Activated CD8-positive, alpha-beta memory T cell treated with anti-CD3 and anti-CD28 coated beads, Interleukin-2, amount 10 ng/mL, durations not matched to agents 7 days and 5 days (primary cell): ENCODE results near the gene MFAP1. TPM values are rescaled to one million over a fixed set of nuclear protein-coding genes. Genes with fewer than 3 reads are reported as not detected.

ENCODE experiments used
- ATAC-seq: fragments of 150-1000 bp; cut with Tn5 transposase; one replicate; pipeline ENCODE4 v1.10.0; 2021; ENCODE audit warnings: moderate library complexity
- CTCF ChIA-PET: fragments of 350-600 bp; sonication (Branson Sonifier 250); formaldehyde crosslinking; loops from one replicate; lab custom pipeline; 2021; ENCODE audit warnings: antibody characterized with exemption; lab: Charles Lee
- DNase-seq: peaks from one replicate; pipeline ENCODE4 v3.0.0-alpha.2; 2020
- H3K27ac Mint-ChIP-seq: one replicate; pipeline ENCODE4 v1.8.0; 2021; ENCODE audit warnings: mild to moderate bottlenecking, mixed read lengths
- H3K27me3 Mint-ChIP-seq: one replicate; pipeline ENCODE4 v1.8.0; 2021; ENCODE audit warnings: mixed read lengths
- H3K36me3 Mint-ChIP-seq: one replicate; pipeline ENCODE4 v1.8.0; 2021; ENCODE audit warnings: mild to moderate bottlenecking, mixed read lengths
- H3K4me1 Mint-ChIP-seq: one replicate; pipeline ENCODE4 v1.8.0; 2021; ENCODE audit warnings: mixed read lengths
- H3K4me3 Mint-ChIP-seq: one replicate; pipeline ENCODE4 v1.8.0; 2021; ENCODE audit warnings: mild to moderate bottlenecking, moderate library complexity, mixed read lengths
- H3K9me3 Mint-ChIP-seq: one replicate; pipeline ENCODE4 v1.8.0; 2022; ENCODE audit warnings: low read depth, mixed read lengths
- total RNA-seq, 2 experiments: library from RNA; stranded (reverse); gene quantifications; one replicate each; pipeline ENCODE4 v1.2.3, GENCODE V29; 2021

The MFAP1 gene
- total RNA-seq, 2 experiments from 2014 or later = 34.1 to 46.5 TPM

- peaks cover 25% of the 10 kb centered on the region for H3K27me3 Mint-ChIP-seq
- H3K4me3 Mint-ChIP-seq = no peak overlapping the region
- peaks cover 1% of the 10 kb centered on the region for H3K36me3 Mint-ChIP-seq
- no peaks in the 10 kb centered on the region for H3K9me3 Mint-ChIP-seq
- ATAC-seq (no peak), DNase-seq (no peak)
- H3K4me1 Mint-ChIP-seq = peaks cover 19% of the 10 kb centered on the region
- CTCF ChIA-PET = no interaction called here
- H3K27ac Mint-ChIP-seq = no peak overlapping the region
Observed at GRCh38 chr15:43779016-43779415, 45.5 kb downstream of the MFAP1 start.

GRCh38 chr15:43777267-43777914 lies 47.1 kb downstream of the MFAP1 start:
- DNase-seq (peak; percentile 84), ATAC-seq (peak; percentile 77)
- peak overlapping the region; percentile 81 for H3K4me3 Mint-ChIP-seq
- peaks cover 6% of the 10 kb centered on the region for H3K36me3 Mint-ChIP-seq
- CTCF ChIA-PET = interaction anchor here (0.9 to 3.8 kb wide), 14 partner anchors 9 to 406 kb away, joined by 3 to 39 read pairs (median 4); partner anchors contain the start of genes HYPK, SERF2 and SERINC4
- peak overlapping the region; percentile 80 for H3K27ac Mint-ChIP-seq
- H3K4me1 Mint-ChIP-seq = peaks cover 19% of the 10 kb centered on the region
- peaks cover 23% of the 10 kb centered on the region for H3K27me3 Mint-ChIP-seq
- H3K9me3 Mint-ChIP-seq = no peaks in the 10 kb centered on the region

GRCh38 chr15:43776718-43777266 lies 47.7 kb downstream of the MFAP1 start, which contains the start of gene ELL3:
ELL3 (minus strand) TSS chr15:43776966; CDS start chr15:43776901, 65 bp downstream.
- Mint-ChIP-seq H3K4me3 (peak within 1 kb of the TSS; percentile 81), H3K27me3 (peaks cover 18% of the 10 kb centered on the region), H3K4me1 (peaks cover 19% of the 10 kb centered on the region), H3K36me3 (peaks cover 11% of the 10 kb centered on the region), H3K27ac (peak within 1 kb of the TSS; percentile 80), H3K9me3 (no peaks in the 10 kb centered on the region)
- ATAC-seq = peak; percentile 78
- DNase-seq = peak; percentile 76
- CTCF ChIA-PET = interaction anchor here (0.9 to 3.8 kb wide), 14 partner anchors 8 to 405 kb away, joined by 3 to 39 read pairs (median 4); partner anchors contain the start of genes HYPK, SERF2 and SERINC4

- peaks cover 18% of the 10 kb centered on the region for H3K27me3 Mint-ChIP-seq
- peak; percentile 46 for DNase-seq
- H3K27ac Mint-ChIP-seq = peak overlapping the region; percentile 11
- CTCF ChIA-PET = interaction anchor here (0.9 to 3.8 kb wide), 12 partner anchors 7 to 400 kb away, joined by 3 to 39 read pairs (median 6); partner anchors contain the start of genes HYPK, SERF2 and SERINC4
- peaks cover 19% of the 10 kb centered on the region for H3K4me1 Mint-ChIP-seq
- peak; percentile 9 for ATAC-seq
- H3K36me3 Mint-ChIP-seq = peaks cover 15% of the 10 kb centered on the region
- H3K4me3 Mint-ChIP-seq = peak overlapping the region; percentile 81
- no peaks in the 10 kb centered on the region for H3K9me3 Mint-ChIP-seq
Observed at GRCh38 chr15:43776101-43776717, 48.3 kb downstream of the MFAP1 start.

- Mint-ChIP-seq H3K27me3 (peaks cover 11% of the 10 kb centered on the region), H3K4me1 (peaks cover 19% of the 10 kb centered on the region), H3K9me3 (no peaks in the 10 kb centered on the region), H3K36me3 (peaks cover 21% of the 10 kb centered on the region), H3K4me3 (no peak overlapping the region), H3K27ac (no peak overlapping the region)
- ATAC-seq = no peak
- CTCF ChIA-PET = interaction anchor here (2.3 to 3.8 kb wide), 2 partner anchors 10 to 15 kb away, joined by 10 to 39 read pairs; partner anchors contain the start of gene SERF2
- no peak for DNase-seq
Observed at GRCh38 chr15:43775411-43775965, 49.0 kb downstream of the MFAP1 start.

- CTCF ChIA-PET = no interaction called here
- no peak for ATAC-seq
Observed at GRCh38 chr15:43774062-43774461, 50.4 kb downstream of the MFAP1 start.

GRCh38 chr15:43772624-43773023 lies 51.9 kb downstream of the MFAP1 start:
- Mint-ChIP-seq H3K4me3 (no peak overlapping the region), H3K4me1 (peaks cover 9% of the 10 kb centered on the region), H3K36me3 (peaks cover 45% of the 10 kb centered on the region), H3K27me3 (no peaks in the 10 kb centered on the region), H3K9me3 (no peaks in the 10 kb centered on the region), H3K27ac (no peak overlapping the region)
- CTCF ChIA-PET = no interaction called here
- DNase-seq (no peak), ATAC-seq (no peak)

More at GRCh38 chr15:43774062-43774461, 50.4 kb downstream of the MFAP1 start:
- Mint-ChIP-seq H3K4me3 (no peak overlapping the region), H3K4me1 (peaks cover 17% of the 10 kb centered on the region), H3K27ac (no peak overlapping the region), H3K27me3 (peaks cover 7% of the 10 kb centered on the region), H3K9me3 (no peaks in the 10 kb centered on the region), H3K36me3 (peaks cover 34% of the 10 kb centered on the region)
- no peak for DNase-seq

GRCh38 chr15:43771816-43772215 lies 52.7 kb downstream of the MFAP1 start:
- Mint-ChIP-seq H3K36me3 (peaks cover 45% of the 10 kb centered on the region), H3K27me3 (no peaks in the 10 kb centered on the region), H3K4me1 (peaks cover 5% of the 10 kb centered on the region), H3K4me3 (no peak overlapping the region), H3K27ac (no peak overlapping the region), H3K9me3 (no peaks in the 10 kb centered on the region)
- CTCF ChIA-PET = interaction anchor here (0.9 kb wide), 1 partner anchor 16 kb away, joined by 3 read pairs; no protein-coding TSS in a partner anchor
- ATAC-seq = no peak
- DNase-seq = no peak

GRCh38 chr15:43769584-43770228 lies 54.8 kb downstream of the MFAP1 start:
- no peaks in the 10 kb centered on the region for H3K9me3 Mint-ChIP-seq
- DNase-seq = peak; percentile 69
- no peak overlapping the region for H3K4me3 Mint-ChIP-seq
- H3K4me1 Mint-ChIP-seq = no peaks in the 10 kb centered on the region
- CTCF ChIA-PET = interaction anchor here (0.9 to 2.6 kb wide), 11 partner anchors 7 to 329 kb away, joined by 3 to 9 read pairs (median 4); partner anchors contain the start of genes ELL3, HYPK and SERINC4
- no peaks in the 10 kb centered on the region for H3K27me3 Mint-ChIP-seq
- peak; percentile 78 for ATAC-seq
- H3K36me3 Mint-ChIP-seq = peaks cover 61% of the 10 kb centered on the region
- H3K27ac Mint-ChIP-seq = no peak overlapping the region

- CTCF ChIA-PET = interaction anchor here (2.3 kb wide), 1 partner anchor 13 kb away, joined by 8 read pairs; no protein-coding TSS in a partner anchor
- Mint-ChIP-seq H3K9me3 (no peaks in the 10 kb centered on the region), H3K27me3 (no peaks in the 10 kb centered on the region), H3K27ac (no peak overlapping the region), H3K4me3 (no peak overlapping the region), H3K4me1 (no peaks in the 10 kb centered on the region), H3K36me3 (peaks cover 60% of the 10 kb centered on the region)
- DNase-seq (no peak), ATAC-seq (no peak)
Observed at GRCh38 chr15:43763819-43764446, 60.6 kb downstream of the MFAP1 start.

GRCh38 chr15:43762824-43763223 lies 61.7 kb downstream of the MFAP1 start:
- CTCF ChIA-PET = no interaction called here
- H3K4me1 Mint-ChIP-seq = no peaks in the 10 kb centered on the region

More at GRCh38 chr15:43762824-43763223, 61.7 kb downstream of the MFAP1 start:
- no peak overlapping the region for H3K27ac Mint-ChIP-seq
- no peaks in the 10 kb centered on the region for H3K9me3 Mint-ChIP-seq
- no peak overlapping the region for H3K4me3 Mint-ChIP-seq
- DNase-seq = no peak
- ATAC-seq = no peak
- H3K36me3 Mint-ChIP-seq = peaks cover 54% of the 10 kb centered on the region
- H3K27me3 Mint-ChIP-seq = no peaks in the 10 kb centered on the region
